ENCODE data around the gene CACNB1.

- TF ChIP-seq CTCF (optimal IDR thresholded peaks at IDR 0.05 in 1 of 3, IDR thresholded peaks at IDR 0.05 in 1 of 3, conservative IDR thresholded peaks at IDR 0.05 in 1 of 3; ENCODE audit: extremely low read depth in 1 of 3, insufficient read depth in 2 of 3, low read length in 3 of 3), result no peak
- no peak for TF ChIP-seq EZH2 (IDR thresholded peaks at IDR 0.05; ENCODE audit: low read length)
Measured at GRCh38 chr17:39183045-39183444, 14.4 kb downstream of the CACNB1 start.

All from keratinocyte (primary cell).